ENCODE results near the gene EXOC6B.

Gene EXOC6B

DNA sequence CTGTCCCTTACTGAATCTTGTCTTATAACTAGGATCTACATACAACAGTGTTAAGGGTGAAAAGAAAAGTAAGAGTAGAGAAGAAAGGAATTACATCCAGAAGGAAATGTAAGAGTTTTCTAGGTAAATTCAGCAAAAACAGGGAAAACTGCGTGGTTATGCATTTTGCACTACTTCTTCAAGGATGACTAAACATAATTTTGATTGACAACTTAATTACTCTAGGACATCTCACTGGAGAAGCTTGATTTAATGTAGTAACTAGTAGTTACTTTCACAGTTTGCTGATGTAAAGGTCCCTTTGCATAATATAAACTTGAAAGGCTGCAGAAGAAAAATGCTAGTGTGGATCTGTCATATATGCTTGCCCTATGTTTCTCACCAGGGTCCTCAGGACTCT lies 464.8 kb downstream of the EXOC6B start:
- Histone ChIP-seq H3K27ac (ENCODE audit: low read length) (no peak overlapping the region), H3K4me3 (ENCODE audit: low read length) (no peak overlapping the region), H3K36me3 (ENCODE audit: control insufficient read depth, low read depth, low read length) (no peaks in the 10 kb centered on the region), H3K4me1 (ENCODE audit: control insufficient read depth, low read depth, low read length) (no peaks in the 10 kb centered on the region), H3K9ac (ENCODE audit: low read length) (no peak overlapping the region), H3K27me3 (ENCODE audit: control insufficient read depth, insufficient read depth, low read length) (no peaks in the 10 kb centered on the region), H3K9me3 (ENCODE audit: control insufficient read depth, low read depth, low read length) (no peaks in the 10 kb centered on the region)

DNA sequence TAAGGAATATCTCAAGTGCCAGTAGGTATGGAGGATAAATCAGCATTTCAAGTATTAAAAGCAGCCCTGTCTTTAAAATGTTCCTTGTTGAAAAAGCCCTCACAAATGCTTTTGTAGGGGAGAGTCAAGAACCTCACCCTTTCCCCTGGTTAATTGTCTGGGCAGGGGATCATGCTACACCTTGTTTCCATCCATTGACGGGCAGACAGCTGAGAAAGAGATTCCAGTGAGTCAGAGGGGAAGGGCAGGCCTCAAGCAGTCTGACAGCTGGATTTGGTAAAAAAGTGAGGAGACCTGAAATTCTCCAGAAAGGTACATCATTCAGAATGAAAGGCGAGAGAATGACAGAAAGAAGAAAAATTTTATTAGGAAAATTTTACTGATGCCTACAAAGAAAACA lies 475.0 kb downstream of the EXOC6B start:
- no peak overlapping the region for H3K9ac ChIP-seq (ENCODE audit: low read length)
- H3K4me3 ChIP-seq (ENCODE audit: low read length), result no peak overlapping the region
- H3K27me3 ChIP-seq (ENCODE audit: control insufficient read depth, insufficient read depth, low read length), result no peaks in the 10 kb centered on the region
- H3K27ac ChIP-seq (ENCODE audit: low read length), result no peak overlapping the region
- H3K36me3 ChIP-seq (ENCODE audit: control insufficient read depth, low read depth, low read length), result no peaks in the 10 kb centered on the region
- peaks cover 7% of the 10 kb centered on the region for H3K4me1 ChIP-seq (ENCODE audit: control insufficient read depth, low read depth, low read length)
- no peaks in the 10 kb centered on the region for H3K9me3 ChIP-seq (ENCODE audit: control insufficient read depth, low read depth, low read length)

DNA sequence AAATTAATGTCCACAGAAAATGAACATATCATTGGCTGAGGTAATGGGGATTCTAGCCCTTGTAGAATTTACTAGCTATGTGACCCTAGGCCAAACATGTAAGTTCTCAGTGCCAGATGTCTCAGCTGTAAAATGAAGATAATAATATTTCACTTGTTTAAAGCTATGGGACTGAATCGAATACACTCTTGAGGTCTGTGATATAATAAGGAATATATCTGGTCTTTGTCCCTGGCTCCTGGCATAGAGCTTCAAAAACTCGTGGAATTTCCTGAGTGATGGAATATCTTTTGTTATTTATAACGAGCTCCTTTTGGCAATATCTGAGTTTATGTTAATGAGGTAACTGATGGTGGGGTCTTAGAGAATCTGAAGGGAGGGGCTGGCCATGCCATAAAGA lies 476.8 kb downstream of the EXOC6B start:
- Histone ChIP-seq H3K27me3 (ENCODE audit: control insufficient read depth, insufficient read depth, low read length) (no peaks in the 10 kb centered on the region), H3K36me3 (ENCODE audit: control insufficient read depth, low read depth, low read length) (no peaks in the 10 kb centered on the region), H3K9ac (ENCODE audit: low read length) (no peak overlapping the region), H3K4me3 (ENCODE audit: low read length) (no peak overlapping the region), H3K27ac (ENCODE audit: low read length) (no peak overlapping the region), H3K9me3 (ENCODE audit: control insufficient read depth, low read depth, low read length) (peaks cover 5% of the 10 kb centered on the region), H3K4me1 (ENCODE audit: control insufficient read depth, low read depth, low read length) (peaks cover 7% of the 10 kb centered on the region)

DNA sequence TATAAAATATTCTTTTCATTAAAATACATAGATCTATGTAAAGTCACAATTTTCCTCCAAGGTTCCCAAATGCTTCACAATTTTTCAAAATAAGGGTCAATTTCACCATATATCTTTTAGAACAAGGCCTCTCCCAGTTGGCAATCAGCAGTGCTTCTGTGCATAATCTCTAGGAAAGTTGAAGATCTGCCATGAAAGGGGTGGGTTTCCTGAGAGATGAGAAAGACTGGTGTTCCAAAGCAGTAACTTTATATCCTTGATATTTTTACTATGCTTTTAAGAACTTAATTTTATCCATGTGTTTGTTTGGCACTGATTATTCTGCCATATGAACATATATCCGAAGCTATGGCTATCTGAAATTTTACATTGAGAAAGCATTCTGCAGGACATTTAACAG lies 478.8 kb downstream of the EXOC6B start:
- Histone ChIP-seq H3K9ac (ENCODE audit: low read length) (no peak overlapping the region), H3K9me3 (ENCODE audit: control insufficient read depth, low read depth, low read length) (peaks cover 7% of the 10 kb centered on the region), H3K4me3 (ENCODE audit: low read length) (no peak overlapping the region), H3K4me1 (ENCODE audit: control insufficient read depth, low read depth, low read length) (peaks cover 7% of the 10 kb centered on the region), H3K36me3 (ENCODE audit: control insufficient read depth, low read depth, low read length) (no peaks in the 10 kb centered on the region), H3K27me3 (ENCODE audit: control insufficient read depth, insufficient read depth, low read length) (no peaks in the 10 kb centered on the region), H3K27ac (ENCODE audit: low read length) (no peak overlapping the region)

GRCh38 chr2:72341639-72342038 lies 484.2 kb downstream of the EXOC6B start:
- no peaks in the 10 kb centered on the region for H3K36me3 ChIP-seq (ENCODE audit: control insufficient read depth, low read depth, low read length)
- H3K4me1 ChIP-seq (ENCODE audit: control insufficient read depth, low read depth, low read length), result no peaks in the 10 kb centered on the region
- no peak overlapping the region for H3K27ac ChIP-seq (ENCODE audit: low read length)
- H3K9me3 ChIP-seq (ENCODE audit: control insufficient read depth, low read depth, low read length), result peaks cover 7% of the 10 kb centered on the region
- H3K27me3 ChIP-seq (ENCODE audit: control insufficient read depth, insufficient read depth, low read length), result no peaks in the 10 kb centered on the region
- H3K4me3 ChIP-seq (ENCODE audit: low read length), result no peak overlapping the region
- no peak overlapping the region for H3K9ac ChIP-seq (ENCODE audit: low read length)

- H3K9me3 ChIP-seq (ENCODE audit: control insufficient read depth, low read depth, low read length), result peaks cover 7% of the 10 kb centered on the region
- no peaks in the 10 kb centered on the region for H3K36me3 ChIP-seq (ENCODE audit: control insufficient read depth, low read depth, low read length)
- H3K4me1 ChIP-seq (ENCODE audit: control insufficient read depth, low read depth, low read length), result no peaks in the 10 kb centered on the region
- no peaks in the 10 kb centered on the region for H3K27me3 ChIP-seq (ENCODE audit: control insufficient read depth, insufficient read depth, low read length)
- H3K9ac ChIP-seq (ENCODE audit: low read length), result no peak overlapping the region
- H3K27ac ChIP-seq (ENCODE audit: low read length), result no peak overlapping the region
- no peak overlapping the region for H3K4me3 ChIP-seq (ENCODE audit: low read length)
These were observed 485.2 kb downstream of the EXOC6B start for GRCh38 chr2:72340665-72341064.

DNA sequence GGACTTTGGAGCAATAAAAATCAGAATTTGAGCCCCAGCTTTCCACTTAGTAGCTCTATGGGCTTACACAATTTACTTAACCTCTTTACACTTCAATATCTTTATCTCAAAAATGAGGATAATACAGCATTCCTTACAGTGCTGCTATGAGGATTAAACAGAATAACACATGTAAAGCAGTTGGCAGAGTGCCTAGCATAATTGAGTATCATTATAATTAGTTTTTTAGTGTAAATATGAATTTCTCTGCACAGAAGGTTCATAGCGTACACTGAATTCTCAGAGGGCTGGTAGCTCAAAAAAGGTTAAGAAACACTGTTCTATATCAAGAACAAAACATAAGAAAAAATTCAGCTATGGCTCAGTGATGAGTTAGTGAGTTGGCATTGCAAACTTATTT lies 487.8 kb downstream of the EXOC6B start:
- no peaks in the 10 kb centered on the region for H3K9me3 ChIP-seq (ENCODE audit: control insufficient read depth, low read depth, low read length)
- H3K9ac ChIP-seq (ENCODE audit: low read length), result no peak overlapping the region
- H3K36me3 ChIP-seq (ENCODE audit: control insufficient read depth, low read depth, low read length), result no peaks in the 10 kb centered on the region
- H3K4me1 ChIP-seq (ENCODE audit: control insufficient read depth, low read depth, low read length), result no peaks in the 10 kb centered on the region
- H3K27ac ChIP-seq (ENCODE audit: low read length), result no peak overlapping the region
- no peak overlapping the region for H3K4me3 ChIP-seq (ENCODE audit: low read length)
- H3K27me3 ChIP-seq (ENCODE audit: control insufficient read depth, insufficient read depth, low read length), result no peaks in the 10 kb centered on the region

DNA sequence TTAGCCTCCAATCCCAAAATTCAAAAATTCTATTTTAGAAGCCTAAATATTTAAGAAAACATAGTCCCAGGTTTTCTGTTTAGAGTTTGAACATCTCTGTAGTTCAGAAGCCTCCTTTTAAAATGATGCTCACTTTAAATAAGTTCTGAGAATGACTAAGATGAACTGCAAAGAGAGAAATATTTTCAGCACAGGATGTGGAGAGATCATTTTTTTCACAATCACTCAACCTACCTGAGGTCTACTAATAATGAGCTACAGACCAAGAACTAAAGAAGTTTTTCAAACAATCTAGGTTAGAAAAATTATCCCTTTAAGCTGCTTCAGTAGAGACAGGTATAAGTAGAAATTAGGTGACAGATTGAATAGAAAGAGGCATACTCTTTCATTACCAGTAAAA lies 493.1 kb downstream of the EXOC6B start:
- no peak overlapping the region for H3K27ac ChIP-seq (ENCODE audit: low read length)
- H3K4me3 ChIP-seq (ENCODE audit: low read length), result no peak overlapping the region
- no peaks in the 10 kb centered on the region for H3K36me3 ChIP-seq (ENCODE audit: control insufficient read depth, low read depth, low read length)
- H3K9me3 ChIP-seq (ENCODE audit: control insufficient read depth, low read depth, low read length), result no peaks in the 10 kb centered on the region
- H3K27me3 ChIP-seq (ENCODE audit: control insufficient read depth, insufficient read depth, low read length), result no peaks in the 10 kb centered on the region
- H3K4me1 ChIP-seq (ENCODE audit: control insufficient read depth, low read depth, low read length), result no peaks in the 10 kb centered on the region
- no peak overlapping the region for H3K9ac ChIP-seq (ENCODE audit: low read length)

DNA sequence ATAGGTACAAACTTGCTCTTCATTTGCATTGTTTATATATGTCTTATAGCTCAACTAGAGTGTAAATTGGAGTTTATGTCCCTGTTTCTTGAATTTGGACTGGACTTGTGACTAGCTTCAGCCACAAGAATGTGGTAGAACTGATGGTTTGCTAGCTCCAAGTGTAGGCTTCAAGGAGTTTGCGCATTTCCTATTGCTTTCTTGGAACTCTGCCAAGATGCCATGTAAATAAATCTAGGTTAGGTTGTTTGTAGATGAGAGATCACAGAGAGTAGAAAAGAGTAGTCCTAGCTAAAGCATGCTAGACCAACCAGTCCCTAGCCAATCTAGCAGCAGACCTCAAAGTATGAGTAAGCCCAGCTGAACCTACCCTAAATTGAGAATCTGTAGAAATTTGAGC lies 495.2 kb downstream of the EXOC6B start:
- Histone ChIP-seq H3K4me1 (ENCODE audit: control insufficient read depth, low read depth, low read length) (no peaks in the 10 kb centered on the region), H3K9ac (ENCODE audit: low read length) (no peak overlapping the region), H3K27ac (ENCODE audit: low read length) (no peak overlapping the region), H3K9me3 (ENCODE audit: control insufficient read depth, low read depth, low read length) (no peaks in the 10 kb centered on the region), H3K27me3 (ENCODE audit: control insufficient read depth, insufficient read depth, low read length) (no peaks in the 10 kb centered on the region), H3K36me3 (ENCODE audit: control insufficient read depth, low read depth, low read length) (no peaks in the 10 kb centered on the region), H3K4me3 (ENCODE audit: low read length) (no peak overlapping the region)

GRCh38 chr2:72326759-72327158 lies 499.1 kb downstream of the EXOC6B start:
- Histone ChIP-seq H3K36me3 (ENCODE audit: control insufficient read depth, low read depth, low read length) (no peaks in the 10 kb centered on the region), H3K9ac (ENCODE audit: low read length) (no peak overlapping the region), H3K27me3 (ENCODE audit: control insufficient read depth, insufficient read depth, low read length) (no peaks in the 10 kb centered on the region), H3K27ac (ENCODE audit: low read length) (no peak overlapping the region), H3K4me3 (ENCODE audit: low read length) (no peak overlapping the region), H3K4me1 (ENCODE audit: control insufficient read depth, low read depth, low read length) (no peaks in the 10 kb centered on the region), H3K9me3 (ENCODE audit: control insufficient read depth, low read depth, low read length) (no peaks in the 10 kb centered on the region)

GRCh38 chr2:72325592-72326422 lies 500.0 kb downstream of the EXOC6B start:
- no peak overlapping the region for H3K9ac ChIP-seq (ENCODE audit: low read length)
- no peaks in the 10 kb centered on the region for H3K36me3 ChIP-seq (ENCODE audit: control insufficient read depth, low read depth, low read length)
- no peak overlapping the region for H3K27ac ChIP-seq (ENCODE audit: low read length)
- H3K27me3 ChIP-seq (ENCODE audit: control insufficient read depth, insufficient read depth, low read length), result no peaks in the 10 kb centered on the region
- H3K4me1 ChIP-seq (ENCODE audit: control insufficient read depth, low read depth, low read length), result no peaks in the 10 kb centered on the region
- H3K9me3 ChIP-seq (ENCODE audit: control insufficient read depth, low read depth, low read length), result no peaks in the 10 kb centered on the region
- no peak overlapping the region for H3K4me3 ChIP-seq (ENCODE audit: low read length)

DNA sequence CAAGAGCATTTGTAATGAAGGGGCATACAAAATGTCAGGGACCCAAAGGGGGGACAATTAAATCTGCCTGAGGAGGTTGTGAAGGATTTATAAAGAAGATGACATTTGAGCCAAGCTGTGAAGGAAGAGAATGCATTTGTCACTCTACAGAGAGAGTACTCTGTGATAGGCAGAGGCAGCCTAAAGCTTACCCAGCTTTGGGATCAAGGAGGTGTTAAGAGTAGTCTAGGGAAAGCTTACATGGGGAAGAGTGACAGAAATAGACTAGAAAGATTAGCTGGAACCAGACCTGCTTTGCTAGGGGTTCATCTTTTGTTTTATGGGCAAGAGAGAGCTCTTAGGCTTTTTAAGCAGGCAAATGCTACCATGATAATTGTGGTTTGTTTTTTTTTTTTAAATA lies 509.1 kb downstream of the EXOC6B start:
- no peaks in the 10 kb centered on the region for H3K36me3 ChIP-seq (ENCODE audit: control insufficient read depth, low read depth, low read length)
- H3K27ac ChIP-seq (ENCODE audit: low read length), result no peak overlapping the region
- H3K9me3 ChIP-seq (ENCODE audit: control insufficient read depth, low read depth, low read length), result no peaks in the 10 kb centered on the region
- H3K4me3 ChIP-seq (ENCODE audit: low read length), result no peak overlapping the region
- H3K4me1 ChIP-seq (ENCODE audit: control insufficient read depth, low read depth, low read length), result no peaks in the 10 kb centered on the region
- no peaks in the 10 kb centered on the region for H3K27me3 ChIP-seq (ENCODE audit: control insufficient read depth, insufficient read depth, low read length)
- no peak overlapping the region for H3K9ac ChIP-seq (ENCODE audit: low read length)
